IMR-90 (cell line): ENCODE results near the gene ARX. TPM values are rescaled to one million over a fixed set of nuclear protein-coding genes. Genes with fewer than 3 reads are reported as not detected.

Experiments used
- ATAC-seq: fragments of 200-7000 bp; cut with Tn5 transposase; 2 replicates; pipeline ENCODE4 v1.9.1; 2020; ENCODE audit warnings: low read depth, mild to moderate bottlenecking, moderate library complexity
- BruUV-seq: library from RNA; stranded (reverse); fragments of 400-500 nt; replicated peaks from 2 replicates; lab custom pipeline; 2021; lab: Mats Ljungman, UMichigan
- CTCF ChIA-PET: fragments of 300-600 bp; formaldehyde crosslinking; extraction: SDS; loops from one replicate; lab custom pipeline; 2021; ENCODE audit warnings: antibody characterized with exemption; lab: Yijun Ruan, JAX
- POLR2A ChIA-PET: fragments of 300-600 bp; sonication (Branson Sonifier 250); formaldehyde crosslinking; loops from one replicate; lab custom pipeline; 2022; ENCODE audit warnings: antibody characterized with exemption; ENCODE audit not compliant: unreplicated experiment; lab: Charles Lee
- DNase-seq: peaks from one replicate; pipeline ENCODE4 v3.0.0; 2013
- H2AFZ ChIP-seq: replicated peaks from 2 replicates; pipeline ENCODE3; 2013; ENCODE audit warnings: low read length, mild to moderate bottlenecking; ENCODE audit not compliant: poor library complexity
- H2AK5ac ChIP-seq: 2 replicates; pipeline ENCODE4 v1.6.1; 2013; ENCODE audit warnings: low read depth, low read length, inconsistent platforms
- H2AK9ac ChIP-seq: replicated peaks from 2 replicates; pipeline ENCODE3; 2013; ENCODE audit warnings: mild to moderate bottlenecking, low read depth, low read length, moderate library complexity; ENCODE audit not compliant: poor library complexity
- H2BK120ac ChIP-seq: 2 replicates; pipeline ENCODE4 v1.6.1; 2013; ENCODE audit warnings: low read depth, low read length, inconsistent platforms
- H2BK15ac ChIP-seq: 3 replicates; pipeline ENCODE4 v1.6.1; 2013; ENCODE audit warnings: low read depth, low read length, inconsistent platforms
- H2BK20ac ChIP-seq: 2 replicates; pipeline ENCODE4 v1.6.1; 2013; ENCODE audit warnings: low read depth, mild to moderate bottlenecking, inconsistent platforms, low read length, moderate library complexity
- H2BK5ac ChIP-seq: 2 replicates; pipeline ENCODE4 v1.6.1; 2013; ENCODE audit warnings: mild to moderate bottlenecking, low read depth, low read length, inconsistent platforms; ENCODE audit not compliant: poor library complexity, severe bottlenecking
- H3K14ac ChIP-seq: replicated peaks from 2 replicates; pipeline ENCODE4 v1.6.1; 2013; ENCODE audit warnings: low read depth, low read length, inconsistent platforms
- H3K18ac ChIP-seq: 2 replicates; pipeline ENCODE4 v1.6.1; 2013; ENCODE audit warnings: low read depth, low read length, control low read depth
- H3K23ac ChIP-seq: 2 replicates; pipeline ENCODE4 v1.6.1; 2013; ENCODE audit warnings: low read depth, low read length, inconsistent platforms
- H3K27ac ChIP-seq: 2 replicates; pipeline ENCODE4 v1.5.1; 2013; ENCODE audit warnings: mild to moderate bottlenecking, control low read depth, low read length; ENCODE audit not compliant: insufficient read depth
- H3K27me3 ChIP-seq: 2 replicates; pipeline ENCODE4 v1.6.1; 2013; ENCODE audit warnings: low read length; ENCODE audit not compliant: control insufficient read depth, insufficient read depth
- H3K36me3 ChIP-seq: 2 replicates; pipeline ENCODE4 v1.6.1; 2013; ENCODE audit warnings: low read length, mixed read lengths; ENCODE audit not compliant: control insufficient read depth, insufficient read depth
- H3K4ac ChIP-seq: 2 replicates; pipeline ENCODE4 v1.6.1; 2013; ENCODE audit warnings: low read depth, low read length, inconsistent platforms
- H3K4me1 ChIP-seq: 2 replicates; pipeline ENCODE4 v1.6.1; 2013; ENCODE audit warnings: low read length, mixed read lengths; ENCODE audit not compliant: control insufficient read depth, insufficient read depth
- H3K4me2 ChIP-seq: 2 replicates; pipeline ENCODE4 v1.6.1; 2013; ENCODE audit warnings: low read depth, mild to moderate bottlenecking, control low read depth, low read length, moderate library complexity
- H3K4me3 ChIP-seq: 2 replicates; pipeline ENCODE4 v1.5.1; 2013; ENCODE audit warnings: low read depth, mild to moderate bottlenecking, control low read depth, low read length, moderate library complexity; ENCODE audit not compliant: insufficient read depth
- H3K56ac ChIP-seq: 2 replicates; pipeline ENCODE4 v1.6.1; 2013; ENCODE audit warnings: low read length, inconsistent platforms; ENCODE audit not compliant: insufficient read depth; ENCODE audit errors: extremely low read depth
- H3K79me1 ChIP-seq, 2 experiments: 2 replicates each; pipeline ENCODE4 v1.6.1; 2013; ENCODE audit warnings: low read length in 2 of 2, inconsistent platforms in 1 of 2, low read depth in 1 of 2
- H3K9ac ChIP-seq: 2 replicates; pipeline ENCODE4 v1.6.1; 2013; ENCODE audit warnings: low read depth, low read length, control low read depth
- H3K9me1 ChIP-seq: 2 replicates; pipeline ENCODE4 v1.6.1; 2013; ENCODE audit warnings: low read length, inconsistent platforms; ENCODE audit not compliant: insufficient read depth
- H3K9me3 ChIP-seq: 2 replicates; pipeline ENCODE4 v1.6.1; 2013; ENCODE audit warnings: low read length; ENCODE audit not compliant: control insufficient read depth, insufficient read depth
- H4K20me1 ChIP-seq: 2 replicates; pipeline ENCODE4 v1.6.1; 2013; ENCODE audit warnings: low read length, inconsistent platforms; ENCODE audit not compliant: insufficient read depth
- H4K5ac ChIP-seq: 2 replicates; pipeline ENCODE4 v1.6.1; 2013; ENCODE audit warnings: mild to moderate bottlenecking, low read depth, low read length, control low read depth
- H4K8ac ChIP-seq, 2 experiments: 2 replicates each; pipeline ENCODE4 v1.6.1; 2013; ENCODE audit warnings: low read depth in 2 of 2, low read length in 2 of 2, control low read depth in 1 of 2, inconsistent platforms in 1 of 2
- H4K91ac ChIP-seq: 2 replicates; pipeline ENCODE4 v1.6.1; 2013; ENCODE audit warnings: low read depth, low read length, inconsistent platforms; ENCODE audit not compliant: insufficient read depth
- BHLHE40 ChIP-seq: fragments of 150-350 bp; IDR thresholded peaks from 2 replicates; pipeline ENCODE4 v1.6.1; 2016; ENCODE audit warnings: mild to moderate bottlenecking, low read depth, low read length
- CEBPB ChIP-seq: IDR thresholded peaks from 2 replicates; pipeline ENCODE4 v1.6.1; 2012; ENCODE audit warnings: low read depth, low read length, improper control_type of control experiment
- CHD1 ChIP-seq: IDR thresholded peaks from 2 replicates; pipeline ENCODE4 v1.6.1; 2012; ENCODE audit warnings: low read depth, low read length, improper control_type of control experiment
- CTCF ChIP-seq: conservative IDR thresholded peaks from 2 replicates; pipeline ENCODE4 v1.5.1; 2012; ENCODE audit warnings: mild to moderate bottlenecking, low read depth, low read length, improper control_type of control experiment
- ELK1 ChIP-seq: fragments of 150-350 bp; IDR thresholded peaks from 2 replicates; pipeline ENCODE4 v1.6.1; 2016; ENCODE audit warnings: low read depth, mild to moderate bottlenecking, low read length, moderate library complexity, borderline replicate concordance
- FOS ChIP-seq: fragments of 150-350 bp; IDR thresholded peaks from 2 replicates; pipeline ENCODE4 v1.6.1; 2016; ENCODE audit warnings: low read depth, low read length
- MAFK ChIP-seq: IDR thresholded peaks from 2 replicates; pipeline ENCODE4 v1.6.1; 2012; ENCODE audit warnings: low read depth, low read length, improper control_type of control experiment
- MAZ ChIP-seq: IDR thresholded peaks from 2 replicates; pipeline ENCODE4 v1.6.1; 2012; ENCODE audit warnings: low read depth, mild to moderate bottlenecking, low read length, improper control_type of control experiment, moderate library complexity, borderline replicate concordance
- MXI1 ChIP-seq: IDR thresholded peaks from 2 replicates; pipeline ENCODE4 v1.6.1; 2012; ENCODE audit warnings: low read depth, mild to moderate bottlenecking, low read length, moderate library complexity, borderline replicate concordance
- NFE2L2 ChIP-seq: fragments of 150-350 bp; IDR thresholded peaks from 2 replicates; pipeline ENCODE4 v1.6.1; 2016; ENCODE audit warnings: low read depth, mild to moderate bottlenecking, low read length
- POLR2A ChIP-seq: IDR thresholded peaks from 2 replicates; pipeline ENCODE4 v1.6.1; 2012; ENCODE audit warnings: mild to moderate bottlenecking, low read depth, low read length
- RAD21 ChIP-seq: IDR thresholded peaks from 2 replicates; pipeline ENCODE4 v1.6.1; 2012; ENCODE audit warnings: low read length, improper control_type of control experiment
- RCOR1 ChIP-seq: IDR thresholded peaks from 2 replicates; pipeline ENCODE4 v1.6.1; 2012; ENCODE audit warnings: mild to moderate bottlenecking, low read length, improper control_type of control experiment; ENCODE audit not compliant: insufficient replicate concordance
- RFX5 ChIP-seq: IDR thresholded peaks from 2 replicates; pipeline ENCODE4 v1.8.0; 2012; ENCODE audit warnings: low read depth, mild to moderate bottlenecking, low read length, moderate library complexity
- SMC3 ChIP-seq: fragments of 150-350 bp; IDR thresholded peaks from 2 replicates; pipeline ENCODE4 v1.6.1; 2016; ENCODE audit warnings: low read depth, mild to moderate bottlenecking, antibody characterized with exemption, low read length, moderate library complexity
- USF2 ChIP-seq: fragments of 150-350 bp; IDR thresholded peaks from 2 replicates; pipeline ENCODE4 v1.6.1; 2017; ENCODE audit warnings: mild to moderate bottlenecking, antibody characterized with exemption, low read length, low read depth
- WGBS, 2 experiments: methylation state at CpG; one replicate each; pipeline versions ENCODE4 v1.1.5 to v1.1.7; 2013; ENCODE audit warnings: missing lambda C conversion rate in 2 of 2; ENCODE audit not compliant: insufficient read length in 1 of 2; ENCODE audit errors: extremely low coverage in 2 of 2; 5-methylcytosine and 5-hydroxymethylcytosine counted together
- dilution Hi-C: fragments of 300-500 bp; cut with HindIII; formaldehyde crosslinking; loops from one replicate; pipeline ENCODE4 v1.14.3; 2018; ENCODE audit warnings: low sequenced_read_pairs; ENCODE audit not compliant: unreplicated experiment
- in situ Hi-C: fragments of 300-500 bp; cut with MboI; formaldehyde crosslinking; loops from 3 replicates; pipeline ENCODE4 v1.14.3; 2019; ENCODE audit warnings: low sequenced_read_pairs, inconsistent platforms, mixed read lengths
- intact Hi-C: fragments of 100-400 bp; cut with micrococcal nuclease; formaldehyde crosslinking; loops from 2 replicates; pipeline ENCODE4 v1.10.0; 2022
- polyA plus RNA-seq, 3 experiments: library from polyadenylated mRNA; depleted of rRNA; stranded (reverse); fragments of >200 nt; gene quantifications; 2 replicates each; pipeline ENCODE4 v1.2.3, GENCODE V29; 2012; ENCODE audit warnings: low replicate concordance in 1 of 3
- total RNA-seq: library from RNA; depleted of rRNA; stranded (reverse); fragments of >200 nt; gene quantifications from 2 replicates; pipeline ENCODE4 v1.2.3, GENCODE V29; 2012

ARX gene
- total and polyA plus RNA-seq, 2 of the 4 experiments (the other 2 are of a cell fraction) = not detected

GRCh38 chrX:24987731-24988130 is 28.0 kb downstream of the ARX start:
- Histone ChIP-seq H3K4me2 (no peak overlapping the region), H3K79me1 (no peaks in the 10 kb centered on the region), H2AK5ac (no peak overlapping the region), H2BK5ac (no peak overlapping the region), H2AFZ (no peak overlapping the region), H4K8ac (no peak overlapping the region), H3K27me3 (no peaks in the 10 kb centered on the region), H3K4me3 (no peak overlapping the region), H3K14ac (no peak overlapping the region), H3K36me3 (no peaks in the 10 kb centered on the region), H3K56ac (no peak overlapping the region), H2BK20ac (no peak overlapping the region), H2BK120ac (no peak overlapping the region), H3K9me3 (no peaks in the 10 kb centered on the region), H3K18ac (no peak overlapping the region), H3K23ac (no peak overlapping the region), H3K4me1 (no peaks in the 10 kb centered on the region), H3K9ac (no peak overlapping the region), H3K9me1 (0 out of 2 replicates have a peak, but pooled peaks cover 3% of the 10 kb centered on the region), H3K27ac (no peak overlapping the region), H4K5ac (no peak overlapping the region), H3K4ac (no peak overlapping the region), H2AK9ac (no peak overlapping the region), H4K91ac (no peak overlapping the region), H4K20me1 (no peaks in the 10 kb centered on the region), H2BK15ac (no peak overlapping the region)
- BruUV-seq = no TSS peak
- no peak for ATAC-seq
- dilution Hi-C loops = no loop called here
- POLR2A ChIA-PET = no interaction called here
- in situ Hi-C loops = no loop called here
- CTCF ChIA-PET = interaction anchor here (0.6 kb wide), 1 partner anchor 1612 kb away, joined by 4 read pairs; no protein-coding TSS in a partner anchor
- intact Hi-C loops = no loop called here
- TF ChIP-seq RAD21 = no peak
- no peak for TF ChIP-seq CHD1
- no peak for TF ChIP-seq MAFK
- TF ChIP-seq BHLHE40 = no peak
- no peak for TF ChIP-seq USF2
- no peak for TF ChIP-seq SMC3
- no peak for TF ChIP-seq MXI1
- no peak for TF ChIP-seq FOS
- TF ChIP-seq RFX5 = no peak
- TF ChIP-seq MAZ = no peak
- TF ChIP-seq ELK1 = no peak
- no peak for TF ChIP-seq NFE2L2
- no peak for TF ChIP-seq CEBPB
- TF ChIP-seq CTCF = no peak
- no peak for TF ChIP-seq RCOR1
- no peak for TF ChIP-seq POLR2A
- no peak for DNase-seq
- WGBS, 2 experiments = no CpG with 5 or more reads among the region's 4 CpGs
